Testis (tissue), 3 donors: ENCODE data around the gene INO80. TPM values are rescaled to one million over a fixed set of nuclear protein-coding genes. Genes with fewer than 3 reads are reported as not detected.

Experiments used
- DNase-seq: peaks from one replicate; pipeline ENCODE4 v3.0.0-alpha.2; 2019
- H3K27ac ChIP-seq, 2 donors: fragments of 200-600 bp; sonication (generic); one replicate each; pipeline ENCODE4 v1.5.1; 2019
- H3K27me3 ChIP-seq: fragments of 200-600 bp; sonication (generic); one replicate; pipeline ENCODE4 v1.5.1; 2019
- H3K36me3 ChIP-seq: fragments of 200-600 bp; sonication (generic); one replicate; pipeline ENCODE4 v1.5.1; 2017; ENCODE audit warnings: low read depth; ENCODE audit errors: missing control alignments
- H3K4me1 ChIP-seq: fragments of 200-600 bp; sonication (generic); one replicate; pipeline ENCODE4 v1.5.1; 2019
- H3K4me3 ChIP-seq, 2 donors: fragments of 200-600 bp; sonication (generic); one replicate each; pipeline ENCODE4 v1.5.1; 2017 to 2019
- H3K9me3 ChIP-seq: fragments of 200-600 bp; sonication (generic); one replicate; pipeline ENCODE4 v1.5.1; 2017
- POLR2A ChIP-seq: fragments of 450-650 bp; IDR thresholded peaks from one replicate; pipeline ENCODE4 v1.6.1; 2017; ENCODE audit warnings: antibody characterized with exemption, mild to moderate bottlenecking, moderate library complexity
- WGBS, 2 donors: methylation state at CpG; one replicate each; pipeline ENCODE4 v1.1.5; 2018; 5-methylcytosine and 5-hydroxymethylcytosine counted together
- intact Hi-C: fragments of 100-400 bp; cut with DNase I; formaldehyde crosslinking; loops from one replicate; pipeline ENCODE4 v1.15.1; 2023; ENCODE audit warnings: low total_unique reads
- polyA plus RNA-seq: library from polyadenylated mRNA; stranded (reverse); fragments of 350-450 nt; fragmentation: Illumina TruSeq; extraction: RNeasy Lipid Tissue Mini Kit (QIAGEN cat#74804); gene quantifications from one replicate; pipeline ENCODE4 v1.2.3, GENCODE V29; 2014; ENCODE audit warnings: low read depth, low replicate concordance; ENCODE audit not compliant: insufficient read depth
- total RNA-seq, 2 donors: library from RNA; depleted of rRNA; stranded (reverse); fragments of >200 nt; gene quantifications; one replicate each; pipeline ENCODE4 v1.2.3, GENCODE V29; 2016
- TF ChIP-seq, protein P1 (sequence below), 3 experiments: fragments of 450-650 bp in 2 of 3; fragments of 200-600 bp in 1 of 3; sonication (generic) in 1 of 3; IDR thresholded peaks; one replicate each; pipeline ENCODE4 v1.5.1; 2016 to 2019; ENCODE audit warnings: antibody characterized with exemption in 3 of 3, mild to moderate bottlenecking in 2 of 3, moderate library complexity in 1 of 3

The INO80 gene
- total and polyA plus RNA-seq, 3 donors from 2014 or later = 21.2 to 44.2 (median 43.5) TPM

DNA sequence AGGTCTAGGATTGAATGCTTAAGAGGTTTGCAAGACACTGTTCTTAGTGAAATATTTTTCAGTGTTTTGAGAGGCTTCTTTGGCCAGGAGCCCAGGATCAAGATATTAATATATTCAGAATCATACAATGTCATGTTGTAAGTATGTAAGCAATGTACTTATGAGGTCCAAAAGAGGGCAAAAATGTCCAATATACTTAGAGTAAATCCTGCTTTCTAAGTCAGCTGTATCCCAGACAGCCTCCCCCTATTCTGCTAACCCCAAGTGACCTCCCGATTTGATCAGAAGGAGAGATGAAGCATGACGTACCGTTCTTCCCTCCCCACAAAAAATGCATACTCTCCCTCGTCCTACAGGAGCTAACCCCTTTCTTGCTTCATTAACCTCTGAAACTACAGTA, 91.9 kb downstream of the INO80 start:
- Histone ChIP-seq H3K27me3 (no peaks in the 10 kb centered on the region), H3K4me1 (no peaks in the 10 kb centered on the region), H3K36me3 (no peaks in the 10 kb centered on the region), H3K9me3 (no peaks in the 10 kb centered on the region), H3K4me3 (no peak overlapping the region), H3K27ac (no peak overlapping the region)
- DNase-seq = no peak
- intact Hi-C loops = loop anchor here (10.0 kb wide), 1 partner anchor 79 kb away; no protein-coding TSS in a partner anchor
- no peak for TF ChIP-seq POLR2A
- TF ChIP-seq, protein P1, sequence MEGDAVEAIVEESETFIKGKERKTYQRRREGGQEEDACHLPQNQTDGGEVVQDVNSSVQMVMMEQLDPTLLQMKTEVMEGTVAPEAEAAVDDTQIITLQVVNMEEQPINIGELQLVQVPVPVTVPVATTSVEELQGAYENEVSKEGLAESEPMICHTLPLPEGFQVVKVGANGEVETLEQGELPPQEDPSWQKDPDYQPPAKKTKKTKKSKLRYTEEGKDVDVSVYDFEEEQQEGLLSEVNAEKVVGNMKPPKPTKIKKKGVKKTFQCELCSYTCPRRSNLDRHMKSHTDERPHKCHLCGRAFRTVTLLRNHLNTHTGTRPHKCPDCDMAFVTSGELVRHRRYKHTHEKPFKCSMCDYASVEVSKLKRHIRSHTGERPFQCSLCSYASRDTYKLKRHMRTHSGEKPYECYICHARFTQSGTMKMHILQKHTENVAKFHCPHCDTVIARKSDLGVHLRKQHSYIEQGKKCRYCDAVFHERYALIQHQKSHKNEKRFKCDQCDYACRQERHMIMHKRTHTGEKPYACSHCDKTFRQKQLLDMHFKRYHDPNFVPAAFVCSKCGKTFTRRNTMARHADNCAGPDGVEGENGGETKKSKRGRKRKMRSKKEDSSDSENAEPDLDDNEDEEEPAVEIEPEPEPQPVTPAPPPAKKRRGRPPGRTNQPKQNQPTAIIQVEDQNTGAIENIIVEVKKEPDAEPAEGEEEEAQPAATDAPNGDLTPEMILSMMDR (IDR thresholded peaks at IDR 0.05) = no peak
- 26 to 54% methylated on average over 4 of the region's 4 CpGs for WGBS, 2 donors

DNA sequence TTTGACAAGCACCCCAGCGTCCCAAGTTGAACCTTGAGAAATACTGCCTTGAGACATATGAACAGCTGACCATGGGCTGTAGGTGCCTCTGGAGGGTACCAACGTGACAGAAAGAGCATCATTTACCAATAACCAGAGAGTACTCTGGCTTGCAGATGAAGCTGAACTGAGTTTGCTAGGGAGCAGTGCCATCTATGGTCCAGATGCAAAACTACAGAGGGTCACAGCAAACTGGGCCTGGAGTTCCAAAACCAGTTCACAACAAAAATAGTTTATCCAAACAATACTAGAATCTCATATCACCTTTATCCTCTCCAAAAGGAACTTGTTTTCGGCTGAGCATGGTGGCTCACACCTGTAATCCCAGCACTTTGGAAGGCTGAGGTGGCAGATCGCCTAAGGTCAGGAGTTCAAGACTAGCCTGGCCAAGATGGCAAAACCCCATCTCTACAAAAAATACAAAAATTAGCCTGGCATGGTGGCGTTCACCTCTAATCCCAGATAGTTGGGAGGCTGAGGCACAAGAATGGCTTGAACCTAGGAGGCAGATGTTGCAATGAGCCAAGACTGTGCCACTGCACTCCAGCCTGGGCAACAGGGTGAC, 93.5 kb downstream of the INO80 start:
- peak; percentile 34 for DNase-seq

DNA sequence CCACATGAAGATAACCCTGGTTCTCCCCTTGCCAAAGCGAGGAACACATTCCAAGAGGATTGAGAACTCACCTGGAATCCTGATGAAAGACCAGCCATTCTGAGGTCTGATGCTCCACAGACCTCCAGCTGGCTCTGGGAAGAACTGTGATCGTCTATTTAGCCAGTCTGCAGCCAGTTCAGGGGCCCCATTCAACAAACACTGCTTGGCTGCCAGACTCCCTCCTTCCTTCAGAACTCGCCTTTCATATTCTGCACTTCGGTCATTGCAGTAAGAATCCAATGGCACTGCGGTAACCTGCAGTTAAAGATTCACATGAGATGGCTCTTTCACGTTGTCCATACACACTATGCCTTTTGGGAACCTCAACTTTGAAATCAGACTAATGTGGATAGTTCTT, 95.3 kb downstream of the INO80 start:
- 75 to 82% methylated on average over 6 of the region's 6 CpGs for WGBS, 2 donors
- no peak overlapping the region for H3K4me3 ChIP-seq
- no peaks in the 10 kb centered on the region for H3K36me3 ChIP-seq
- intact Hi-C loops = loop anchor here (10.0 kb wide), 1 partner anchor 76 kb away; no protein-coding TSS in a partner anchor
- DNase-seq = no peak
- H3K27ac ChIP-seq = no peak overlapping the region
- no peaks in the 10 kb centered on the region for H3K27me3 ChIP-seq
- H3K4me1 ChIP-seq = no peaks in the 10 kb centered on the region
- no peaks in the 10 kb centered on the region for H3K9me3 ChIP-seq
- TF ChIP-seq, protein P1 (IDR thresholded peaks at IDR 0.05) = no peak
- TF ChIP-seq POLR2A = no peak

More for the DNA sequence above, 93.5 kb downstream of the INO80 start:
- H3K36me3 ChIP-seq = no peaks in the 10 kb centered on the region
- no peak overlapping the region for H3K27ac ChIP-seq
- TF ChIP-seq, protein P1 (IDR thresholded peaks at IDR 0.05) = peak; percentile 28 to 62 (median 46)
- TF ChIP-seq POLR2A = no peak
- 60 to 62% methylated on average over 5 of the region's 5 CpGs for WGBS, 2 donors
- intact Hi-C loops = loop anchor here (10.0 kb wide), 1 partner anchor 78 kb away; no protein-coding TSS in a partner anchor
- no peak overlapping the region for H3K4me3 ChIP-seq
- H3K4me1 ChIP-seq = no peaks in the 10 kb centered on the region
- H3K9me3 ChIP-seq = no peaks in the 10 kb centered on the region
- no peaks in the 10 kb centered on the region for H3K27me3 ChIP-seq

DNA sequence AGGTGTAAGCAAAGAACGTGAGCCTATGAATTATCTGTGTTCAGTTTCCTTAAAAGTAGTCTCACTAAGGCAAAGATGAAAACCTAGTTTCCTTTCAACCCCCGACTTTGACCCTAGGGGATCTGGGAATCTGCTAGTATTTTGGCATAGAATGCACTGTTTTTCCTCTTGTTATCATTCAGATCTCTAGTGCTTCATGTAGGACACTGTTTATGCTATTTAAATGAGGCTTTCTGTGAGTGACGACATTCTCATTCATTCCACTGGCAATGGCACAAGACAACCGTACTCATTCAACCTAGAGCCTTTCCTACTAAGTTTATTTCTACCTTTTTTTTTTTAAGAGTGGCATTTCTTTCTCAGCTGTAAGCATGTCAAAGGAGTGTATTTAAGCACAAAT, 95.8 kb downstream of the INO80 start:
- WGBS, 2 donors = 83 to 87% methylated on average over 4 of the region's 4 CpGs
- Histone ChIP-seq H3K9me3 (no peaks in the 10 kb centered on the region), H3K27ac (no peak overlapping the region), H3K4me1 (no peaks in the 10 kb centered on the region), H3K36me3 (no peaks in the 10 kb centered on the region), H3K4me3 (no peak overlapping the region), H3K27me3 (no peaks in the 10 kb centered on the region)
- no peak for DNase-seq
- TF ChIP-seq, protein P1 (IDR thresholded peaks at IDR 0.05) = no peak
- no peak for TF ChIP-seq POLR2A
- intact Hi-C loops = loop anchor here (10.0 kb wide), 1 partner anchor 76 kb away; no protein-coding TSS in a partner anchor

DNA sequence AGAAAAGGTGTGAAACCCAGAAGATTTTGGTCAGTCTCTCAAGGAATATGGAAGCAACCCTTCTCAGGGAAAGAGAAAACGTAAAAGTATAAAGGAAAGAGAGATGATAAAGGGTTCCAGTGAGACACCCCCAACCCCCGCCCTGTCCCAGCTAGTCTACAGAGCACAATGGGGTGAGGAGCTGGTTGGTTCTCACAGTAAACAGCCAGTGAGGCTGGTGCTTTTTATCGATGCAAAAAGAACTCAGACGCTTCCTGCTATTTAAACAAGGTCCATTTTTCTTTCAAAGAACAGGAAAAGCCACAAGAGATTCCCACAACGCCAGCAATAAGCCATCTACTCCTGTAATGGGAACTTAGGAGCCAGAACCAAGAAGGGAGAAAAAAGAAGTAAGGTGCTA, 96.9 kb downstream of the INO80 start:
- Histone ChIP-seq H3K36me3 (no peaks in the 10 kb centered on the region), H3K4me1 (no peaks in the 10 kb centered on the region), H3K9me3 (no peaks in the 10 kb centered on the region), H3K27ac (no peak overlapping the region), H3K27me3 (no peaks in the 10 kb centered on the region), H3K4me3 (no peak overlapping the region)
- intact Hi-C loops = no loop called here
- 61 to 70% methylated on average over 5 of the region's 5 CpGs for WGBS, 2 donors
- no peak for TF ChIP-seq POLR2A
- TF ChIP-seq, protein P1 (IDR thresholded peaks at IDR 0.05) = no peak
- no peak for DNase-seq
